ENCODE data around the gene FKBP2. TPM values are rescaled to one million over a fixed set of nuclear protein-coding genes. Genes with fewer than 3 reads are reported as not detected.

The FKBP2 gene
- total RNA-seq, 1 experiment from 2014 or later: 41.0 TPM

GRCh38 chr11:64263947-64264317 lies 23.0 kb downstream of the FKBP2 start:
- Mint-ChIP-seq H3K4me1 (peaks cover 9 to 19% of the 10 kb centered on the region in 2 experiments), H3K36me3 (ENCODE audit: insufficient read depth in 1 of 3, low read depth in 3 of 3) (peaks cover 39 to 84% (median 62%) of the 10 kb centered on the region in 3 experiments), H3K9me3 (no peaks in the 10 kb centered on the region), H3K27me3 (ENCODE audit: low read depth) (no peaks in the 10 kb centered on the region), H3K4me3 (no peak overlapping the region), H3K27ac (peak overlapping the region in 1 of 3 experiments; percentile 44; a peak in 2 of 7 replicates)
- Histone ChIP-seq H3K79me2 (ENCODE audit: insufficient read depth, low read length) (no peaks in the 10 kb centered on the region), H3K14ac (ENCODE audit: insufficient read depth, low read length) (no peak overlapping the region), H3K27me3 (ENCODE audit: insufficient read depth, low read length) (no peaks in the 10 kb centered on the region), H3K18ac (ENCODE audit: insufficient read length, low read depth, low read length) (no peak overlapping the region), H3K9me3 (ENCODE audit: control insufficient read depth, low read depth, low read length) (no peaks in the 10 kb centered on the region), H3K4me2 (ENCODE audit: insufficient read depth, insufficient read length, low read length) (no peak overlapping the region), H3K9ac (ENCODE audit: extremely low read depth, insufficient read length, low read length) (no peak overlapping the region), H3K23ac (ENCODE audit: insufficient read length, low read depth, low read length) (no peak overlapping the region), H3K79me1 (ENCODE audit: insufficient read depth, low read depth, low read length, poor library complexity, severe bottlenecking) (no peaks in the 10 kb centered on the region), H3K27ac (ENCODE audit: insufficient read length, low read depth, low read length) (no peak overlapping the region), H4K20me1 (ENCODE audit: control insufficient read depth, insufficient read depth, insufficient read length) (no peaks in the 10 kb centered on the region), H2BK5ac (ENCODE audit: insufficient read length, low read length) (no peak overlapping the region), H4K8ac (replicated peaks; ENCODE audit: insufficient read length, low read depth, low read length) (no peak overlapping the region), H3K4me1 (ENCODE audit: insufficient read depth, low read length) (no peaks in the 10 kb centered on the region), H2BK12ac (ENCODE audit: insufficient read length, low read depth, low read length) (no peak overlapping the region), H2BK15ac (ENCODE audit: low read depth, low read length) (no peak overlapping the region), H4K91ac (ENCODE audit: insufficient read length, low read depth, low read length) (no peak overlapping the region), H3K23me2 (ENCODE audit: insufficient read length, low read depth, low read length, poor library complexity, severe bottlenecking) (peaks cover 4% of the 10 kb centered on the region), H2AFZ (ENCODE audit: low read length) (no peak overlapping the region), H4K5ac (ENCODE audit: insufficient read length, low read depth, low read length) (no peak overlapping the region), H3K56ac (ENCODE audit: insufficient read length, low read depth, low read length) (no peak overlapping the region), H2BK20ac (ENCODE audit: low read depth, low read length, poor library complexity, severe bottlenecking) (no peak overlapping the region), H3T11ph (ENCODE audit: low read length) (no peak overlapping the region), H2BK120ac (ENCODE audit: low read depth, low read length, poor library complexity, severe bottlenecking) (no peak overlapping the region), H3K4ac (ENCODE audit: low read depth, low read length) (no peak overlapping the region), H2AK5ac (ENCODE audit: insufficient read length, low read length) (no peak overlapping the region)
- DNase-seq: no peak
- no CpG with 5 or more reads among the region's 8 CpGs for WGBS (ENCODE audit: extremely low coverage, insufficient read length, low lambda C conversion rate)
- TF ChIP-seq CTCF (conservative IDR thresholded peaks at IDR 0.05): no peak
